ENCODE measurements around the gene REC8.

The REC8 gene

GRCh38 chr14:24162093-24162492, 9.8 kb upstream of the REC8 start:
- peaks cover 63% of the 10 kb centered on the region for H3K4me1 Mint-ChIP-seq (ENCODE audit: low read depth)
- H3K9me3 Mint-ChIP-seq = no peaks in the 10 kb centered on the region
- no peaks in the 10 kb centered on the region for H3K27me3 Mint-ChIP-seq
- peaks cover 95% of the 10 kb centered on the region for H3K36me3 Mint-ChIP-seq (ENCODE audit: low read depth)
- peak overlapping the region; percentile 100 for H3K27ac Mint-ChIP-seq
- no peak for DNase-seq
- peak overlapping the region; percentile 91 for H3K4me3 Mint-ChIP-seq

GRCh38 chr14:24164518-24164991, 7.3 kb upstream of the REC8 start:
- H3K27ac Mint-ChIP-seq = peak overlapping the region; percentile 100
- no peaks in the 10 kb centered on the region for H3K27me3 Mint-ChIP-seq
- peaks cover 67% of the 10 kb centered on the region for H3K4me1 Mint-ChIP-seq (ENCODE audit: low read depth)
- no peak for DNase-seq
- H3K4me3 Mint-ChIP-seq = no peak overlapping the region
- peaks cover 94% of the 10 kb centered on the region for H3K36me3 Mint-ChIP-seq (ENCODE audit: low read depth)
- H3K9me3 Mint-ChIP-seq = no peaks in the 10 kb centered on the region

GRCh38 chr14:24165785-24166184, 6.1 kb upstream of the REC8 start:
- H3K4me3 Mint-ChIP-seq = no peak overlapping the region
- H3K9me3 Mint-ChIP-seq = no peaks in the 10 kb centered on the region
- H3K27me3 Mint-ChIP-seq = no peaks in the 10 kb centered on the region
- DNase-seq = no peak
- peaks cover 92% of the 10 kb centered on the region for H3K36me3 Mint-ChIP-seq (ENCODE audit: low read depth)
- H3K4me1 Mint-ChIP-seq (ENCODE audit: low read depth) = peaks cover 60% of the 10 kb centered on the region
- H3K27ac Mint-ChIP-seq = peak overlapping the region; percentile 100

- Mint-ChIP-seq H3K36me3 (ENCODE audit: low read depth) (peaks cover 87% of the 10 kb centered on the region), H3K4me3 (no peak overlapping the region), H3K27ac (peak overlapping the region; percentile 76), H3K9me3 (no peaks in the 10 kb centered on the region), H3K27me3 (no peaks in the 10 kb centered on the region), H3K4me1 (ENCODE audit: low read depth) (peaks cover 56% of the 10 kb centered on the region)
- no peak for DNase-seq
Measured at GRCh38 chr14:24167469-24168114, 4.3 kb upstream of the REC8 start.

GRCh38 chr14:24172261-24172860, 481 bp downstream of the REC8 start:
- Mint-ChIP-seq H3K27ac (peak overlapping the region; percentile 44), H3K36me3 (ENCODE audit: low read depth) (peaks cover 71% of the 10 kb centered on the region), H3K27me3 (no peaks in the 10 kb centered on the region), H3K4me1 (ENCODE audit: low read depth) (peaks cover 22% of the 10 kb centered on the region), H3K4me3 (peak overlapping the region; percentile 55), H3K9me3 (no peaks in the 10 kb centered on the region)
- no peak for DNase-seq

GRCh38 chr14:24172871-24173281, 996 bp downstream of the REC8 start:
- peak; percentile 41 for DNase-seq
- H3K9me3 Mint-ChIP-seq = no peaks in the 10 kb centered on the region
- H3K4me1 Mint-ChIP-seq (ENCODE audit: low read depth) = peaks cover 19% of the 10 kb centered on the region
- peaks cover 71% of the 10 kb centered on the region for H3K36me3 Mint-ChIP-seq (ENCODE audit: low read depth)
- peak overlapping the region; percentile 42 for H3K27ac Mint-ChIP-seq
- no peaks in the 10 kb centered on the region for H3K27me3 Mint-ChIP-seq
- H3K4me3 Mint-ChIP-seq = peak overlapping the region; percentile 38

- Mint-ChIP-seq H3K4me1 (ENCODE audit: low read depth) (peaks cover 7% of the 10 kb centered on the region), H3K9me3 (no peaks in the 10 kb centered on the region), H3K36me3 (ENCODE audit: low read depth) (peaks cover 81% of the 10 kb centered on the region), H3K27me3 (no peaks in the 10 kb centered on the region), H3K27ac (peak overlapping the region; percentile 35), H3K4me3 (no peak overlapping the region)
- DNase-seq = no peak
Measured at GRCh38 chr14:24176599-24176998, 4.7 kb downstream of the REC8 start.

GRCh38 chr14:24177041-24177825, 5.4 kb downstream of the REC8 start:
- no peaks in the 10 kb centered on the region for H3K9me3 Mint-ChIP-seq
- peaks cover 83% of the 10 kb centered on the region for H3K36me3 Mint-ChIP-seq (ENCODE audit: low read depth)
- peak overlapping the region; percentile 35 for H3K27ac Mint-ChIP-seq

GRCh38 chr14:24177891-24178290, 6.0 kb downstream of the REC8 start:
- Mint-ChIP-seq H3K27me3 (no peaks in the 10 kb centered on the region), H3K27ac (no peak overlapping the region), H3K36me3 (ENCODE audit: low read depth) (peaks cover 84% of the 10 kb centered on the region), H3K4me3 (no peak overlapping the region), H3K4me1 (ENCODE audit: low read depth) (peaks cover 3% of the 10 kb centered on the region), H3K9me3 (no peaks in the 10 kb centered on the region)
- peak; percentile 35 for DNase-seq

More at GRCh38 chr14:24177041-24177825, 5.4 kb downstream of the REC8 start:
- DNase-seq = no peak
- Mint-ChIP-seq H3K4me1 (ENCODE audit: low read depth) (peaks cover 3% of the 10 kb centered on the region), H3K27me3 (no peaks in the 10 kb centered on the region), H3K4me3 (no peak overlapping the region)

GRCh38 chr14:24178399-24179178, 6.7 kb downstream of the REC8 start:
- DNase-seq = peak; percentile 33
- peaks cover 84% of the 10 kb centered on the region for H3K36me3 Mint-ChIP-seq (ENCODE audit: low read depth)
- no peaks in the 10 kb centered on the region for H3K9me3 Mint-ChIP-seq
- no peaks in the 10 kb centered on the region for H3K27me3 Mint-ChIP-seq
- H3K4me1 Mint-ChIP-seq (ENCODE audit: low read depth) = peaks cover 3% of the 10 kb centered on the region
- peak overlapping the region; percentile 76 for H3K27ac Mint-ChIP-seq
- H3K4me3 Mint-ChIP-seq = no peak overlapping the region

GRCh38 chr14:24179294-24179960, 7.5 kb downstream of the REC8 start:
- Mint-ChIP-seq H3K4me3 (no peak overlapping the region), H3K36me3 (ENCODE audit: low read depth) (peaks cover 91% of the 10 kb centered on the region), H3K4me1 (ENCODE audit: low read depth) (peaks cover 3% of the 10 kb centered on the region), H3K9me3 (no peaks in the 10 kb centered on the region), H3K27ac (peak overlapping the region; percentile 76), H3K27me3 (no peaks in the 10 kb centered on the region)
- peak; percentile 32 for DNase-seq

- Mint-ChIP-seq H3K27me3 (no peaks in the 10 kb centered on the region), H3K36me3 (ENCODE audit: low read depth) (peaks cover 92% of the 10 kb centered on the region), H3K4me3 (no peak overlapping the region), H3K9me3 (no peaks in the 10 kb centered on the region), H3K4me1 (ENCODE audit: low read depth) (peaks cover 4% of the 10 kb centered on the region), H3K27ac (peak overlapping the region; percentile 76)
- DNase-seq = no peak
Measured at GRCh38 chr14:24179961-24180796, 8.3 kb downstream of the REC8 start.

- H3K4me1 Mint-ChIP-seq (ENCODE audit: low read depth) = peaks cover 12% of the 10 kb centered on the region
- no peaks in the 10 kb centered on the region for H3K27me3 Mint-ChIP-seq
- peak overlapping the region; percentile 53 for H3K27ac Mint-ChIP-seq
- no peaks in the 10 kb centered on the region for H3K9me3 Mint-ChIP-seq
- no peak for DNase-seq
- H3K4me3 Mint-ChIP-seq = no peak overlapping the region
- H3K36me3 Mint-ChIP-seq (ENCODE audit: low read depth) = peaks cover 98% of the 10 kb centered on the region
Measured at GRCh38 chr14:24181371-24182077, 9.6 kb downstream of the REC8 start.
